ENCODE results near the gene SPTBN1.

SPTBN1 gene

DNA sequence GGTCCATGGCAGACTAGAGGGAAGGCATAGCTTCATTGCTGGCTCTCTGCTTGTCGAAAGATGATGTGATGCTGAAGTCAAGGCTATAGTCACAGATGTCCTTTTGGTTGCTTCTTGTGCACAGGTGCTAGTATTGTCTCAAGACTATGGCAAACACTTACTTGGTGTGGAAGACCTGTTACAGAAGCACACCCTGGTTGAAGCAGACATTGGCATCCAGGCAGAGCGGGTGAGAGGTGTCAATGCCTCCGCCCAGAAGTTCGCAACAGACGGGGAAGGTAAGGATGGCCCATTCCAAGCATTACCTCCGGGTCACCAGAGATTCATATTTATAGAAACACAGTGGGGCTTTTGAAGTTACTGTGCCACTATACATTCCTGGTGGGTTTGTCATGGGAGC, 171.8 kb downstream of the SPTBN1 start:
- H3K9ac ChIP-seq (ENCODE audit: low read length), result no peak overlapping the region
- no peak for TF ChIP-seq EZH2 (IDR thresholded peaks at IDR 0.05; ENCODE audit: borderline replicate concordance, low read length)
- TF ChIP-seq, protein P1, sequence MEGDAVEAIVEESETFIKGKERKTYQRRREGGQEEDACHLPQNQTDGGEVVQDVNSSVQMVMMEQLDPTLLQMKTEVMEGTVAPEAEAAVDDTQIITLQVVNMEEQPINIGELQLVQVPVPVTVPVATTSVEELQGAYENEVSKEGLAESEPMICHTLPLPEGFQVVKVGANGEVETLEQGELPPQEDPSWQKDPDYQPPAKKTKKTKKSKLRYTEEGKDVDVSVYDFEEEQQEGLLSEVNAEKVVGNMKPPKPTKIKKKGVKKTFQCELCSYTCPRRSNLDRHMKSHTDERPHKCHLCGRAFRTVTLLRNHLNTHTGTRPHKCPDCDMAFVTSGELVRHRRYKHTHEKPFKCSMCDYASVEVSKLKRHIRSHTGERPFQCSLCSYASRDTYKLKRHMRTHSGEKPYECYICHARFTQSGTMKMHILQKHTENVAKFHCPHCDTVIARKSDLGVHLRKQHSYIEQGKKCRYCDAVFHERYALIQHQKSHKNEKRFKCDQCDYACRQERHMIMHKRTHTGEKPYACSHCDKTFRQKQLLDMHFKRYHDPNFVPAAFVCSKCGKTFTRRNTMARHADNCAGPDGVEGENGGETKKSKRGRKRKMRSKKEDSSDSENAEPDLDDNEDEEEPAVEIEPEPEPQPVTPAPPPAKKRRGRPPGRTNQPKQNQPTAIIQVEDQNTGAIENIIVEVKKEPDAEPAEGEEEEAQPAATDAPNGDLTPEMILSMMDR (IDR thresholded peaks at IDR 0.05; ENCODE audit: low read length), result no peak
- H3K9me3 ChIP-seq (ENCODE audit: low read length), result no peaks in the 10 kb centered on the region
- H3K4me1 ChIP-seq (ENCODE audit: insufficient read depth, low read length, severe bottlenecking), result peaks cover 23% of the 10 kb centered on the region
- peaks cover 80% of the 10 kb centered on the region for H3K36me3 ChIP-seq (ENCODE audit: insufficient read depth, low read length)
- H3K4me3 ChIP-seq (ENCODE audit: low read depth, low read length, poor library complexity, severe bottlenecking), result no peak overlapping the region
- H2AFZ ChIP-seq (ENCODE audit: low read length), result no peak overlapping the region
- H3K79me2 ChIP-seq (ENCODE audit: insufficient read depth, low read length), result no peaks in the 10 kb centered on the region
- no peak overlapping the region for H3K27ac ChIP-seq (ENCODE audit: low read depth, low read length, poor library complexity, severe bottlenecking)
- no peaks in the 10 kb centered on the region for H3K9me2 ChIP-seq (ENCODE audit: low read depth, low read length)
- no peaks in the 10 kb centered on the region for H4K20me1 ChIP-seq (ENCODE audit: insufficient read depth, low read length)
- H3F3A ChIP-seq (ENCODE audit: insufficient read depth, low read length), result no peaks in the 10 kb centered on the region
- no peak overlapping the region for H3K4me2 ChIP-seq (ENCODE audit: low read length)
- H3K27me3 ChIP-seq (ENCODE audit: insufficient read depth, low read length), result no peaks in the 10 kb centered on the region

- Histone ChIP-seq H3K9ac (ENCODE audit: low read length) (no peak overlapping the region), H3K79me2 (ENCODE audit: insufficient read depth, low read length) (no peaks in the 10 kb centered on the region), H3K4me3 (ENCODE audit: low read depth, low read length, poor library complexity, severe bottlenecking) (no peak overlapping the region), H3K9me2 (ENCODE audit: low read depth, low read length) (no peaks in the 10 kb centered on the region), H2AFZ (ENCODE audit: low read length) (no peak overlapping the region), H3K4me2 (ENCODE audit: low read length) (no peak overlapping the region), H4K20me1 (ENCODE audit: insufficient read depth, low read length) (no peaks in the 10 kb centered on the region), H3F3A (ENCODE audit: insufficient read depth, low read length) (no peaks in the 10 kb centered on the region), H3K9me3 (ENCODE audit: low read length) (no peaks in the 10 kb centered on the region), H3K36me3 (ENCODE audit: insufficient read depth, low read length) (peaks cover 76% of the 10 kb centered on the region), H3K27ac (ENCODE audit: low read depth, low read length, poor library complexity, severe bottlenecking) (peak overlapping the region; percentile 18), H3K4me1 (ENCODE audit: insufficient read depth, low read length, severe bottlenecking) (peaks cover 25% of the 10 kb centered on the region), H3K27me3 (ENCODE audit: insufficient read depth, low read length) (no peaks in the 10 kb centered on the region)
- TF ChIP-seq, protein P1 (IDR thresholded peaks at IDR 0.05; ENCODE audit: low read length), result no peak
- TF ChIP-seq EZH2 (IDR thresholded peaks at IDR 0.05; ENCODE audit: borderline replicate concordance, low read length), result no peak
These were observed 172.3 kb downstream of the SPTBN1 start for GRCh38 chr2:54628418-54628817.

- Histone ChIP-seq H3K9ac (ENCODE audit: low read length) (no peak overlapping the region), H3K4me2 (ENCODE audit: low read length) (no peak overlapping the region), H3K27me3 (ENCODE audit: insufficient read depth, low read length) (no peaks in the 10 kb centered on the region), H3K4me3 (ENCODE audit: low read depth, low read length, poor library complexity, severe bottlenecking) (no peak overlapping the region), H2AFZ (ENCODE audit: low read length) (no peak overlapping the region), H3F3A (ENCODE audit: insufficient read depth, low read length) (no peaks in the 10 kb centered on the region), H3K79me2 (ENCODE audit: insufficient read depth, low read length) (no peaks in the 10 kb centered on the region), H3K36me3 (ENCODE audit: insufficient read depth, low read length) (peaks cover 71% of the 10 kb centered on the region), H3K27ac (ENCODE audit: low read depth, low read length, poor library complexity, severe bottlenecking) (peak overlapping the region; percentile 18), H3K9me2 (ENCODE audit: low read depth, low read length) (no peaks in the 10 kb centered on the region), H3K4me1 (ENCODE audit: insufficient read depth, low read length, severe bottlenecking) (peaks cover 30% of the 10 kb centered on the region), H4K20me1 (ENCODE audit: insufficient read depth, low read length) (no peaks in the 10 kb centered on the region), H3K9me3 (ENCODE audit: low read length) (no peaks in the 10 kb centered on the region)
- TF ChIP-seq EZH2 (IDR thresholded peaks at IDR 0.05; ENCODE audit: borderline replicate concordance, low read length), result no peak
- TF ChIP-seq, protein P1 (IDR thresholded peaks at IDR 0.05; ENCODE audit: low read length), result no peak
These were observed 172.8 kb downstream of the SPTBN1 start for GRCh38 chr2:54628957-54629356.

Measured in OCI-LY1 (cell line).